ENCODE results near the gene NDST3.

NDST3 gene

DNA sequence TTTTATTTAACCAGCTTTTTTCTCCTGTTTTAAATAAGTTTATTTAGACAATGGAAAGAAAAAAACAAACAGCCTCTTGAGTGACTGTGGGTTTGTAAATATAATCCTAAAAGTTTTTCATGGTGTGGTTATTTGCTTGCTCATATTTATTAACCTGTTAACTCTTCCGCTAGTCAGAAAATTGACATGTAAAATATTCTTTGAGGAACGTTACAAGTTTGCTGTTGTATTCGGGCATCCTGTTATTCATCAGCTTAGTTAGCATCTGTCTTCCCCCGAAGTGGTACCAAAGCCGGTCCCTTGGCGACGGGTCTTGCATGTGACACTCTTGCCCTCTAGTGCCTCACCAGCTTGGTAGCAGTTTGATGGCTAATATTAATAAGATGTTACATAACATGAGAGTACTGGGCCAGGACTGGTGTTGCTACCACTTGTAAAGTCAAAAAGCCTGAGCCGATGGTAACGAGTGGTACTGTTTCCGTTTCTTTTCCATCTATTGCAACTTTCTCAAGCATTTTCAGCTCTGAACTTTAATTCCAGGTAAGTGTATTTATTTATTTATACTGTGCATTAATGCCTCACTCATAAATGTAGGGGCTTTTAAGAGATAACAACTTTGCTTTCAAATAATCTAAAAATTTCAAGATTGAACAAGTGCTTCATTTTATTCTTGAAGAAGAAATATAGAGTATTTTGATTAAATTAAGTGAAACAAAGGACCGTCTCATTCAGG, at the start of gene NDST3:
NDST3 (plus strand) TSS at position 434 of the 733 bp plus-strand sequence. CDS start 19,425 bp downstream, outside the sequence.
- Histone ChIP-seq H3K9ac (ENCODE audit: low read length in 2 of 2) (no peak within 1 kb of the TSS), H3K36me3 (ENCODE audit: control insufficient read depth in 2 of 2, insufficient read depth in 2 of 2, low read length in 2 of 2) (no peaks in the 10 kb centered on the region), H3K27ac (ENCODE audit: low read length) (no peak within 1 kb of the TSS), H3K4me1 (ENCODE audit: control insufficient read depth, insufficient read depth, low read length) (peaks cover 6% of the 10 kb centered on the region), H3K27me3 (ENCODE audit: control insufficient read depth in 1 of 2, insufficient read depth in 2 of 2, low read length in 2 of 2) (peaks cover 10 to 18% of the 10 kb centered on the region in 2 donors), H3K4me3 (ENCODE audit: low read length in 2 of 2) (peak within 1 kb of the TSS; percentile 32 to 65), H3K9me3 (ENCODE audit: control insufficient read depth in 2 of 2, low read length in 2 of 2) (no peaks in the 10 kb centered on the region)

GRCh38 chr4:117986321-117986720, 48.0 kb upstream of the NDST3 start:
- Histone ChIP-seq H3K4me3 (ENCODE audit: low read length in 2 of 2) (no peak overlapping the region), H3K27ac (ENCODE audit: low read length) (no peak overlapping the region), H3K36me3 (ENCODE audit: control insufficient read depth in 2 of 2, insufficient read depth in 2 of 2, low read length in 2 of 2) (no peaks in the 10 kb centered on the region), H3K4me1 (ENCODE audit: control insufficient read depth, insufficient read depth, low read length) (no peaks in the 10 kb centered on the region), H3K27me3 (ENCODE audit: control insufficient read depth in 1 of 2, insufficient read depth in 2 of 2, low read length in 2 of 2) (no peaks in the 10 kb centered on the region), H3K9ac (ENCODE audit: low read length in 2 of 2) (no peak overlapping the region), H3K9me3 (ENCODE audit: control insufficient read depth in 2 of 2, low read length in 2 of 2) (no peaks in the 10 kb centered on the region)

DNA sequence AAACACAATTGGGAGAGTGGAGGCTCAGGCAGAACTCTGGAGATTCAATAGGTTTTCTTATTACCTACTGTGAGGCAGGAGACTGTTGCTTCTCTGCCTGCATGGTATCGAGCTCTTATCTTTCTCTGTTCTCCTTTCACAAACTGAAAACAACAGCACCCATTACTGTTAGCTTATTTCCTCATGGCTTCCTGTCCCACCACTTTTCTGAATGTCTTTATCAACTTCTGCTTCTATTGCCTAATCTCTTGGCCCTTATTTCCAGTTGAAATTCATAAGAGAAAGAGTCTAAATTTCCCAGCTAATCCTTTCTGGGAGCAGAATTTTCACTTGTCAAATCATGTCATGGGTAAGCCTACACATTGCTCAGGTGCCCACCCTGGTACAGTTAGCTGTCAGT, 46.8 kb upstream of the NDST3 start:
- Histone ChIP-seq H3K27me3 (ENCODE audit: control insufficient read depth in 1 of 2, insufficient read depth in 2 of 2, low read length in 2 of 2) (no peaks in the 10 kb centered on the region), H3K27ac (ENCODE audit: low read length) (no peak overlapping the region), H3K9me3 (ENCODE audit: control insufficient read depth in 2 of 2, low read length in 2 of 2) (no peaks in the 10 kb centered on the region), H3K36me3 (ENCODE audit: control insufficient read depth in 2 of 2, insufficient read depth in 2 of 2, low read length in 2 of 2) (no peaks in the 10 kb centered on the region), H3K9ac (ENCODE audit: low read length in 2 of 2) (no peak overlapping the region), H3K4me3 (ENCODE audit: low read length in 2 of 2) (no peak overlapping the region), H3K4me1 (ENCODE audit: control insufficient read depth, insufficient read depth, low read length) (no peaks in the 10 kb centered on the region)

DNA sequence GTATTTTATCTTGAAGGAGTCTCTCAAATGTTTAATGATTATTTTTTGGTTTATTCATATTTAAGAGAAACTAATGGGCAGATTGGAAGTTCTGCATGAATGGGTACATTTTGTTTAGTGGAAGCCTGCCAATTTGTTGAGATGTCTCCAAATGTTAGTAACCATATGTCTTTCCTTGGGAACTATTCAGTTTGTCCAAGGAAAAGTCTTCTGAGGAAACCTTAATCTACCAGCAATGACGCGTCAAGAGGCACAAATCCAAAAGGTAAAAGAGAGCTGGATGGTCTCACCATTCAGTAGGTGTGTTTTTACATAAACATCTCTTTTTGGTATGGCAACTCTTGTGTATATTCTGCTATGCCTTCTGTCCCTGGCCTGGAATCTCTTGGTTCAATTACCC, 37.4 kb upstream of the NDST3 start:
- no peak overlapping the region for H3K9ac ChIP-seq (ENCODE audit: low read length in 2 of 2)
- no peaks in the 10 kb centered on the region for H3K27me3 ChIP-seq (ENCODE audit: control insufficient read depth in 1 of 2, insufficient read depth in 2 of 2, low read length in 2 of 2)
- no peaks in the 10 kb centered on the region for H3K4me1 ChIP-seq (ENCODE audit: control insufficient read depth, insufficient read depth, low read length)
- no peaks in the 10 kb centered on the region for H3K9me3 ChIP-seq (ENCODE audit: control insufficient read depth in 2 of 2, low read length in 2 of 2)
- H3K4me3 ChIP-seq (ENCODE audit: low read length in 2 of 2): no peak overlapping the region
- H3K27ac ChIP-seq (ENCODE audit: low read length): no peak overlapping the region
- no peaks in the 10 kb centered on the region for H3K36me3 ChIP-seq (ENCODE audit: control insufficient read depth in 2 of 2, insufficient read depth in 2 of 2, low read length in 2 of 2)

- Histone ChIP-seq H3K36me3 (ENCODE audit: control insufficient read depth in 2 of 2, insufficient read depth in 2 of 2, low read length in 2 of 2) (no peaks in the 10 kb centered on the region), H3K4me3 (ENCODE audit: low read length in 2 of 2) (no peak overlapping the region), H3K9me3 (ENCODE audit: control insufficient read depth in 2 of 2, low read length in 2 of 2) (no peaks in the 10 kb centered on the region), H3K27ac (ENCODE audit: low read length) (no peak overlapping the region), H3K27me3 (ENCODE audit: control insufficient read depth in 1 of 2, insufficient read depth in 2 of 2, low read length in 2 of 2) (no peaks in the 10 kb centered on the region), H3K4me1 (ENCODE audit: control insufficient read depth, insufficient read depth, low read length) (no peaks in the 10 kb centered on the region), H3K9ac (ENCODE audit: low read length in 2 of 2) (no peak overlapping the region)
Observed at GRCh38 chr4:118004088-118004487, 30.2 kb upstream of the NDST3 start.

- Histone ChIP-seq H3K9ac (ENCODE audit: low read length in 2 of 2) (no peak overlapping the region), H3K4me1 (ENCODE audit: control insufficient read depth, insufficient read depth, low read length) (no peaks in the 10 kb centered on the region), H3K27me3 (ENCODE audit: control insufficient read depth in 1 of 2, insufficient read depth in 2 of 2, low read length in 2 of 2) (no peaks in the 10 kb centered on the region), H3K27ac (ENCODE audit: low read length) (no peak overlapping the region), H3K9me3 (ENCODE audit: control insufficient read depth in 2 of 2, low read length in 2 of 2) (no peaks in the 10 kb centered on the region), H3K4me3 (ENCODE audit: low read length in 2 of 2) (no peak overlapping the region), H3K36me3 (ENCODE audit: control insufficient read depth in 2 of 2, insufficient read depth in 2 of 2, low read length in 2 of 2) (no peaks in the 10 kb centered on the region)
Observed at GRCh38 chr4:118005883-118006282, 28.4 kb upstream of the NDST3 start.

- H3K4me3 ChIP-seq (ENCODE audit: low read length in 2 of 2): no peak overlapping the region
- no peaks in the 10 kb centered on the region for H3K27me3 ChIP-seq (ENCODE audit: control insufficient read depth in 1 of 2, insufficient read depth in 2 of 2, low read length in 2 of 2)
- H3K36me3 ChIP-seq (ENCODE audit: control insufficient read depth in 2 of 2, insufficient read depth in 2 of 2, low read length in 2 of 2): no peaks in the 10 kb centered on the region
- H3K9ac ChIP-seq (ENCODE audit: low read length in 2 of 2): no peak overlapping the region
- H3K9me3 ChIP-seq (ENCODE audit: control insufficient read depth in 2 of 2, low read length in 2 of 2): no peaks in the 10 kb centered on the region
- H3K4me1 ChIP-seq (ENCODE audit: control insufficient read depth, insufficient read depth, low read length): no peaks in the 10 kb centered on the region
- no peak overlapping the region for H3K27ac ChIP-seq (ENCODE audit: low read length)
Observed at GRCh38 chr4:118012142-118012541, 22.1 kb upstream of the NDST3 start.

- Histone ChIP-seq H3K9me3 (ENCODE audit: control insufficient read depth in 2 of 2, low read length in 2 of 2) (no peaks in the 10 kb centered on the region), H3K4me3 (ENCODE audit: low read length in 2 of 2) (no peak overlapping the region), H3K4me1 (ENCODE audit: control insufficient read depth, insufficient read depth, low read length) (no peaks in the 10 kb centered on the region), H3K27ac (ENCODE audit: low read length) (no peak overlapping the region), H3K27me3 (ENCODE audit: control insufficient read depth in 1 of 2, insufficient read depth in 2 of 2, low read length in 2 of 2) (no peaks in the 10 kb centered on the region), H3K9ac (ENCODE audit: low read length in 2 of 2) (no peak overlapping the region), H3K36me3 (ENCODE audit: control insufficient read depth in 2 of 2, insufficient read depth in 2 of 2, low read length in 2 of 2) (no peaks in the 10 kb centered on the region)
Observed at GRCh38 chr4:118014831-118015230, 19.5 kb upstream of the NDST3 start.

GRCh38 chr4:118018381-118019145, 15.7 kb upstream of the NDST3 start:
- Histone ChIP-seq H3K27ac (ENCODE audit: low read length) (no peak overlapping the region), H3K4me3 (ENCODE audit: low read length in 2 of 2) (no peak overlapping the region), H3K27me3 (ENCODE audit: control insufficient read depth in 1 of 2, insufficient read depth in 2 of 2, low read length in 2 of 2) (no peaks in the 10 kb centered on the region), H3K9me3 (ENCODE audit: control insufficient read depth in 2 of 2, low read length in 2 of 2) (no peaks in the 10 kb centered on the region), H3K4me1 (ENCODE audit: control insufficient read depth, insufficient read depth, low read length) (no peaks in the 10 kb centered on the region), H3K36me3 (ENCODE audit: control insufficient read depth in 2 of 2, insufficient read depth in 2 of 2, low read length in 2 of 2) (no peaks in the 10 kb centered on the region), H3K9ac (ENCODE audit: low read length in 2 of 2) (no peak overlapping the region)

- no peaks in the 10 kb centered on the region for H3K9me3 ChIP-seq (ENCODE audit: control insufficient read depth in 2 of 2, low read length in 2 of 2)
- no peaks in the 10 kb centered on the region for H3K27me3 ChIP-seq (ENCODE audit: control insufficient read depth in 1 of 2, insufficient read depth in 2 of 2, low read length in 2 of 2)
- H3K4me1 ChIP-seq (ENCODE audit: control insufficient read depth, insufficient read depth, low read length): no peaks in the 10 kb centered on the region
Observed at GRCh38 chr4:118026806-118027205, 7.5 kb upstream of the NDST3 start.

DNA sequence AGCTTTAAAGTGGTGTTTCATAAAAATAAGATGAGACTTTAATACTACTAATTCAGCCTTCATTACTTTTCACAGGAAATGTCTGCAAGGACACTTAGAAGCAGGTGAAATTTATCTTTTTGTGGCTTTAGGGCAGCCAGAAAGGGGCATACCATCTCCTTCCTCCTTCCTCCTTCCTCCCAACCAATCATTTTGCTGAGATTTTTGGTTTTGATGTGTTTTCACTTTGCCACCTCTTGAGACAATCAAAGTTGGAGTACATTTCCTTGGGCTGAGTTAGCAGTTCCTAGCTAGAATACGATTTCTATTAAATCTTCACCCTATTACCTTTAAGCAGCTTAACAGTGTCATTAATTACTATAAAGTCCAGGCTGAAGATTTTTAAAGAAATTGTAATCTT, 5.1 kb upstream of the NDST3 start:
- Histone ChIP-seq H3K4me1 (ENCODE audit: control insufficient read depth, insufficient read depth, low read length) (peaks cover 6% of the 10 kb centered on the region), H3K27me3 (ENCODE audit: control insufficient read depth in 1 of 2, insufficient read depth in 2 of 2, low read length in 2 of 2) (peaks cover 7 to 13% of the 10 kb centered on the region in 2 donors), H3K9ac (ENCODE audit: low read length in 2 of 2) (no peak overlapping the region), H3K9me3 (ENCODE audit: control insufficient read depth in 2 of 2, low read length in 2 of 2) (no peaks in the 10 kb centered on the region), H3K4me3 (ENCODE audit: low read length in 2 of 2) (no peak overlapping the region), H3K27ac (ENCODE audit: low read length) (no peak overlapping the region), H3K36me3 (ENCODE audit: control insufficient read depth in 2 of 2, insufficient read depth in 2 of 2, low read length in 2 of 2) (no peaks in the 10 kb centered on the region)

More at GRCh38 chr4:118026806-118027205, 7.5 kb upstream of the NDST3 start:
- H3K36me3 ChIP-seq (ENCODE audit: control insufficient read depth in 2 of 2, insufficient read depth in 2 of 2, low read length in 2 of 2): no peaks in the 10 kb centered on the region
- no peak overlapping the region for H3K4me3 ChIP-seq (ENCODE audit: low read length in 2 of 2)
- H3K27ac ChIP-seq (ENCODE audit: low read length): no peak overlapping the region
- no peak overlapping the region for H3K9ac ChIP-seq (ENCODE audit: low read length in 2 of 2)

All from stomach smooth muscle (tissue), 2 donors.